Fibroblast of lung (primary cell): ENCODE measurements around the gene OFD1. TPM values are rescaled to one million over a fixed set of nuclear protein-coding genes. Genes with fewer than 3 reads are reported as not detected.

Experiments used
- DNase-seq, 2 donors: peaks; one replicate each; pipeline versions ENCODE4 v3.0.0 to v3.0.0-alpha.2; 2010; ENCODE audit warnings: low read depth in 2 of 2
- H2AFZ ChIP-seq: 2 replicates; pipeline ENCODE4 v1.5.1; 2012; ENCODE audit warnings: low read length, control low read depth, inconsistent platforms
- H3K27ac ChIP-seq: 2 replicates; pipeline ENCODE4 v1.5.1; 2011; ENCODE audit warnings: low read length, control low read depth; ENCODE audit not compliant: insufficient read depth
- H3K27me3 ChIP-seq: 2 replicates; pipeline ENCODE4 v1.5.1; 2011; ENCODE audit warnings: mild to moderate bottlenecking, low read length; ENCODE audit not compliant: control insufficient read depth, insufficient read depth
- H3K36me3 ChIP-seq: 2 replicates; pipeline ENCODE4 v1.5.1; 2011; ENCODE audit warnings: low read length; ENCODE audit not compliant: control insufficient read depth, insufficient read depth
- H3K4me1 ChIP-seq: 2 replicates; pipeline ENCODE4 v1.5.1; 2011; ENCODE audit warnings: low read length; ENCODE audit not compliant: control insufficient read depth, insufficient read depth; ENCODE audit errors: extremely low read depth
- H3K4me2 ChIP-seq: 2 replicates; pipeline ENCODE4 v1.5.1; 2011; ENCODE audit warnings: low read length, control low read depth; ENCODE audit not compliant: insufficient read depth; ENCODE audit errors: extremely low read depth
- H3K4me3 ChIP-seq, 4 experiments: fragments of 200-600 bp in 1 of 4; sonication (generic) in 1 of 4; replicated peaks in 1 of 4; 2 replicates each; pipeline ENCODE4 v1.5.1; 2011 to 2016; ENCODE audit warnings: low read length in 4 of 4, low read depth in 3 of 4, mild to moderate bottlenecking in 3 of 4, control low read depth in 2 of 4, inconsistent platforms in 1 of 4, mixed read lengths in 1 of 4; ENCODE audit not compliant: insufficient read depth in 1 of 4; ENCODE audit errors: control extremely low read depth in 1 of 4
- H3K79me2 ChIP-seq: 2 replicates; pipeline ENCODE4 v1.5.1; 2012; ENCODE audit warnings: mild to moderate bottlenecking, low read length, inconsistent platforms; ENCODE audit not compliant: control insufficient read depth, insufficient read depth
- H3K9ac ChIP-seq: 2 replicates; pipeline ENCODE4 v1.5.1; 2011; ENCODE audit warnings: mild to moderate bottlenecking, low read length, control low read depth; ENCODE audit not compliant: insufficient read depth
- H3K9me3 ChIP-seq: 2 replicates; pipeline ENCODE4 v1.5.1; 2012; ENCODE audit warnings: low read depth, low read length; ENCODE audit not compliant: control insufficient read depth, insufficient read depth
- H4K20me1 ChIP-seq: 2 replicates; pipeline ENCODE4 v1.5.1; 2011; ENCODE audit warnings: low read length; ENCODE audit not compliant: control insufficient read depth, insufficient read depth; ENCODE audit errors: extremely low read depth
- EZH2 ChIP-seq: IDR thresholded peaks from 2 replicates; pipeline ENCODE4 v1.5.1; 2012; ENCODE audit warnings: low read length, control low read depth, mild to moderate bottlenecking; ENCODE audit errors: missing control alignments
- polyA plus RNA-seq, 2 donors: library from polyadenylated mRNA; depleted of rRNA in 1 of 2; stranded (reverse) in 1 of 2; unstranded in 1 of 2; fragments of >200 nt; gene quantifications; 2 replicates each; pipeline ENCODE4 v1.2.1, GENCODE V29; 2011 to 2012; ENCODE audit warnings: missing spikeins in 1 of 2
- total RNA-seq: library from RNA; depleted of rRNA; stranded (reverse); fragments of >200 nt; gene quantifications from 2 replicates; pipeline ENCODE4 v1.2.1, GENCODE V29; 2014
- TF ChIP-seq, protein P1 (sequence below), 2 donors: IDR thresholded peaks in 1 of 2; conservative IDR thresholded peaks in 1 of 2; 1 replicate in 1 of 2; 2 replicates in 1 of 2; pipeline ENCODE4 v1.5.1; 2011 to 2012; ENCODE audit warnings: low read length in 2 of 2, control low read depth in 1 of 2, inconsistent platforms in 1 of 2, low read depth in 1 of 2, mild to moderate bottlenecking in 1 of 2

Gene OFD1
- total and polyA plus RNA-seq, 2 donors (not counting 1 experiment from before 2014, with no cell fraction given), result 7.6 to 15.5 TPM

DNA sequence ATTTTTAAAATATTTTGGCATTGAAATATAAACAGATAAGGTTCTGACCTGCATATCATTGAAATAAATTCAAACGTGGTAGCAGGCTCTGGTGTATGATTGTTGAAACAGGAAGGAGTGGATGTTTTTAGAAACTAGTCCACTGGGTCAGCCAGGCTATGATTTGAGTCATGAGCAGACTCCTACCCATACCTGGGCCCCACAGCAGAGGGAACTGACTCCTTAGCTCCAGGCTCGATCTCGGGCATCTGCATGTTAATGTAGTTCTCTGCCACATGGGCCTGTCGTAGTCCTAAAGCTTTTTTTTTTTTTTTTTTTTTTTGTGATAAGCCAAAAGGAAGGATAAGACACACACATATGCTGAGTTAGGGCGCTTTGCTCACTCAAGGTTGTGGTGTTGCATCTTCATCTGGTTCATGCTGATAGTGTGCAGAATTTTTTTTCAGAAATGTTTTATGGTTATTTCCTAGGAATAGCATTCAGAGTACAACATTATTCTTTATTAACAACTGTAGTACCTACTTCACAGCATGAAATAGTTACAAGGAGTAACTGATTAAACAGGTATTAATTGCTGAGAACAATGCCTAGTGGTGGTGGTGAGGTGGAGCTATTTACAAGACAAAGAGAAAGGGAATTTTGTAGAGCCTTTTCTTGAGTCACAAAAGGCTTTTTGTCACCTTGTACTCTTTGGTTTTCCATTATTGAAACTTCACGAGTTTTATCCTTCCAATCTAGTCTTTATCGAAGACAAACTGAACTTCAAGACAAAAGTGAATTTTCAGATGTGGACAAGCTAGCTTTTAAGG lies 27.3 kb downstream of the OFD1 start:
- Histone ChIP-seq H3K4me2 (no peak overlapping the region), H3K9ac (no peak overlapping the region), H3K79me2 (no peaks in the 10 kb centered on the region), H3K9me3 (no peaks in the 10 kb centered on the region), H2AFZ (no peak overlapping the region), H4K20me1 (no peaks in the 10 kb centered on the region), H3K36me3 (no peaks in the 10 kb centered on the region), H3K27me3 (no peaks in the 10 kb centered on the region), H3K27ac (no peak overlapping the region), H3K4me1 (no peaks in the 10 kb centered on the region), H3K4me3 (no peak overlapping the region)
- peak in 1 of 2 donors; percentile 46 for DNase-seq
- TF ChIP-seq, protein P1, sequence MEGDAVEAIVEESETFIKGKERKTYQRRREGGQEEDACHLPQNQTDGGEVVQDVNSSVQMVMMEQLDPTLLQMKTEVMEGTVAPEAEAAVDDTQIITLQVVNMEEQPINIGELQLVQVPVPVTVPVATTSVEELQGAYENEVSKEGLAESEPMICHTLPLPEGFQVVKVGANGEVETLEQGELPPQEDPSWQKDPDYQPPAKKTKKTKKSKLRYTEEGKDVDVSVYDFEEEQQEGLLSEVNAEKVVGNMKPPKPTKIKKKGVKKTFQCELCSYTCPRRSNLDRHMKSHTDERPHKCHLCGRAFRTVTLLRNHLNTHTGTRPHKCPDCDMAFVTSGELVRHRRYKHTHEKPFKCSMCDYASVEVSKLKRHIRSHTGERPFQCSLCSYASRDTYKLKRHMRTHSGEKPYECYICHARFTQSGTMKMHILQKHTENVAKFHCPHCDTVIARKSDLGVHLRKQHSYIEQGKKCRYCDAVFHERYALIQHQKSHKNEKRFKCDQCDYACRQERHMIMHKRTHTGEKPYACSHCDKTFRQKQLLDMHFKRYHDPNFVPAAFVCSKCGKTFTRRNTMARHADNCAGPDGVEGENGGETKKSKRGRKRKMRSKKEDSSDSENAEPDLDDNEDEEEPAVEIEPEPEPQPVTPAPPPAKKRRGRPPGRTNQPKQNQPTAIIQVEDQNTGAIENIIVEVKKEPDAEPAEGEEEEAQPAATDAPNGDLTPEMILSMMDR (conservative IDR thresholded peaks at IDR 0.05 in 1 of 2, IDR thresholded peaks at IDR 0.05 in 1 of 2; ENCODE audit: low read depth in 1 of 2, low read length in 2 of 2), result no peak
- TF ChIP-seq EZH2, result no peak

DNA sequence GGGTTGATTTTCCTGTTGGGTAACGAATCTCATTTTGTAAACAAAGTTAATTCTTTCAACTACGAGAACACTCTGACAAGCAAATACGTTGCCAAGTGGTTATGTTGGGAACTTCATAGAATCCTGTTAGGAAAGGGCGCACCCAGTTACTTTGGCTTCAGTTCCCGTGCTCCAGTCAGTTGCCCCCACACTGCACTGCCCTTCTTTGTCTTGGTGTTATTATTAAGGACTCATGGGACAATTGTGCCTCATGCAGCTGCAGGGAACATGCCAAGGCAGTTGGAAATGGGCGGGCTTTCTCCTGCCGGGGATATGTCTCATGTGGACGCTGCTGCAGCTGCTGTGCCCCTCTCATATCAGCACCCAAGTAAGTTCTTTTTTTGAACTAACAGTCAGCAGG lies 28.9 kb downstream of the OFD1 start:
- no peaks in the 10 kb centered on the region for H3K36me3 ChIP-seq
- DNase-seq, result peak in 1 of 2 donors; percentile 38
- H3K9me3 ChIP-seq, result no peaks in the 10 kb centered on the region
- H3K27ac ChIP-seq, result no peak overlapping the region
- no peaks in the 10 kb centered on the region for H4K20me1 ChIP-seq
- H3K4me2 ChIP-seq, result no peak overlapping the region
- no peaks in the 10 kb centered on the region for H3K27me3 ChIP-seq
- no peaks in the 10 kb centered on the region for H3K4me1 ChIP-seq
- no peak overlapping the region for H3K9ac ChIP-seq
- H3K79me2 ChIP-seq, result no peaks in the 10 kb centered on the region
- H2AFZ ChIP-seq, result no peak overlapping the region
- TF ChIP-seq, protein P1 (conservative IDR thresholded peaks at IDR 0.05 in 1 of 2, IDR thresholded peaks at IDR 0.05 in 1 of 2; ENCODE audit: low read depth in 1 of 2, low read length in 2 of 2), result no peak
- no peak for TF ChIP-seq EZH2
- H3K4me3 ChIP-seq, result no peak overlapping the region

DNA sequence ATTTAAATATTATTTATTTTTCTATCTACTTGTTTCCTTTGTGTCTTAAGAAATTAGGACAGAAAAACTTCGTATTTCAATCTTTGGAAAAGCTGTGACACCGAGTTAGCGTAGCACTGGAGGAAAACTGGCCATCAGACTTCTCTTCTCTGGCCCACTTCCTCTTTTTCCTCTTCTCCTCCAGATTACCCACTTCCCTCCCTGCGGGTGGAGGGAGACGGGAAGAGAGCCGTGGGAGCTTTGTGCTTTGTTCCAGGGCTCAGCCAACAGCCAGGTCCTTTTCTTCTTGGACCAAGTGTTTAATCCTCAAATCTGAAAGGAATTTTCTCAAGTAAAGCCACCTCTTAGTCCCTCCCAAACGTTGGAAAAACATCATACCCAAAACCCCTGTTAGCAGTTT lies 29.7 kb downstream of the OFD1 start:
- TF ChIP-seq, protein P1 (conservative IDR thresholded peaks at IDR 0.05 in 1 of 2, IDR thresholded peaks at IDR 0.05 in 1 of 2; ENCODE audit: low read depth in 1 of 2, low read length in 2 of 2), result no peak
- no peak for TF ChIP-seq EZH2
- Histone ChIP-seq H2AFZ (no peak overlapping the region), H3K27ac (no peak overlapping the region), H3K79me2 (no peaks in the 10 kb centered on the region), H3K27me3 (no peaks in the 10 kb centered on the region), H3K9ac (no peak overlapping the region), H3K4me2 (no peak overlapping the region), H3K9me3 (no peaks in the 10 kb centered on the region), H3K4me1 (no peaks in the 10 kb centered on the region), H4K20me1 (no peaks in the 10 kb centered on the region), H3K4me3 (no peak overlapping the region), H3K36me3 (no peaks in the 10 kb centered on the region)
- DNase-seq, result no peak
